Endothelial cell (in vitro differentiated cells): Measurements from ENCODE around the gene ZFR2. TPM values are rescaled to one million over a fixed set of nuclear protein-coding genes. Genes with fewer than 3 reads are reported as not detected.

ENCODE experiments used
- DNase-seq: peaks from one replicate; pipeline ENCODE4 v3.0.0; 2021; ENCODE audit warnings: low spot score
- H3K27ac Mint-ChIP-seq: one replicate; pipeline ENCODE4 v1.8.0; 2021; ENCODE audit warnings: mixed read lengths, inconsistent platforms; ENCODE audit not compliant: unreplicated experiment
- H3K27me3 Mint-ChIP-seq: one replicate; pipeline ENCODE4 v1.8.0; 2021; ENCODE audit warnings: mild to moderate bottlenecking, moderate library complexity, mixed read lengths, inconsistent platforms; ENCODE audit not compliant: unreplicated experiment
- H3K36me3 Mint-ChIP-seq: one replicate; pipeline ENCODE4 v1.8.0; 2021; ENCODE audit warnings: mild to moderate bottlenecking, low read depth, mixed read lengths, inconsistent platforms; ENCODE audit not compliant: unreplicated experiment
- H3K4me1 Mint-ChIP-seq: one replicate; pipeline ENCODE4 v1.8.0; 2021; ENCODE audit warnings: mild to moderate bottlenecking, mixed read lengths, inconsistent platforms; ENCODE audit not compliant: unreplicated experiment
- H3K4me3 Mint-ChIP-seq: one replicate; pipeline ENCODE4 v1.8.0; 2021; ENCODE audit warnings: mild to moderate bottlenecking, mixed read lengths, inconsistent platforms; ENCODE audit not compliant: unreplicated experiment
- H3K9me3 Mint-ChIP-seq: one replicate; pipeline ENCODE4 v1.8.0; 2021; ENCODE audit warnings: mixed read lengths, inconsistent platforms; ENCODE audit not compliant: unreplicated experiment
- CTCF ChIP-seq: fragments of 200-600 bp; sonication (generic); IDR thresholded peaks from one replicate; pipeline ENCODE4 v1.5.0; 2021; ENCODE audit warnings: antibody characterized with exemption; ENCODE audit not compliant: unreplicated experiment
- total RNA-seq: library from RNA; stranded (reverse); fragmentation: NEBNext Ultra II Directional; extraction: Animal tissue kit (Norgen Biotek cat#: 25700); gene quantifications from one replicate; pipeline ENCODE4 v1.2.1, GENCODE V29; 2021; ENCODE audit not compliant: unreplicated experiment

ZFR2 gene
- total RNA-seq, 1 donor from 2014 or later: 1.8 TPM

- DNase-seq: no peak
- H3K4me1 Mint-ChIP-seq: peaks cover 11% of the 10 kb centered on the region
- TF ChIP-seq CTCF: no peak
- no peak overlapping the region for H3K27ac Mint-ChIP-seq
- no peaks in the 10 kb centered on the region for H3K9me3 Mint-ChIP-seq
- peaks cover 3% of the 10 kb centered on the region for H3K36me3 Mint-ChIP-seq
- H3K27me3 Mint-ChIP-seq: peaks cover 5% of the 10 kb centered on the region
- no peak overlapping the region for H3K4me3 Mint-ChIP-seq
These were observed 58.0 kb downstream of the ZFR2 start for GRCh38 chr19:3810708-3811355.

- H3K36me3 Mint-ChIP-seq: peaks cover 3% of the 10 kb centered on the region
- no peak overlapping the region for H3K27ac Mint-ChIP-seq
- no peak for TF ChIP-seq CTCF
- H3K9me3 Mint-ChIP-seq: no peaks in the 10 kb centered on the region
- H3K27me3 Mint-ChIP-seq: peaks cover 7% of the 10 kb centered on the region
- DNase-seq: no peak
- peaks cover 11% of the 10 kb centered on the region for H3K4me1 Mint-ChIP-seq
- no peak overlapping the region for H3K4me3 Mint-ChIP-seq
These were observed 58.7 kb downstream of the ZFR2 start for GRCh38 chr19:3809881-3810707.

GRCh38 chr19:3808420-3809143 is 60.3 kb downstream of the ZFR2 start:
- Mint-ChIP-seq H3K9me3 (no peaks in the 10 kb centered on the region), H3K4me3 (peak overlapping the region; percentile 83), H3K27ac (no peak overlapping the region), H3K36me3 (peaks cover 3% of the 10 kb centered on the region), H3K27me3 (peaks cover 6% of the 10 kb centered on the region), H3K4me1 (peaks cover 11% of the 10 kb centered on the region)
- DNase-seq: no peak
- TF ChIP-seq CTCF: no peak

- Mint-ChIP-seq H3K4me1 (peaks cover 8% of the 10 kb centered on the region), H3K9me3 (no peaks in the 10 kb centered on the region), H3K36me3 (peaks cover 3% of the 10 kb centered on the region), H3K27ac (no peak overlapping the region), H3K4me3 (peak overlapping the region; percentile 83), H3K27me3 (peaks cover 6% of the 10 kb centered on the region)
- TF ChIP-seq CTCF: no peak
- DNase-seq: no peak
These were observed 61.1 kb downstream of the ZFR2 start for GRCh38 chr19:3807574-3808354.
